Measurements from ENCODE around the gene DNAJC8.

DNAJC8 gene

DNA sequence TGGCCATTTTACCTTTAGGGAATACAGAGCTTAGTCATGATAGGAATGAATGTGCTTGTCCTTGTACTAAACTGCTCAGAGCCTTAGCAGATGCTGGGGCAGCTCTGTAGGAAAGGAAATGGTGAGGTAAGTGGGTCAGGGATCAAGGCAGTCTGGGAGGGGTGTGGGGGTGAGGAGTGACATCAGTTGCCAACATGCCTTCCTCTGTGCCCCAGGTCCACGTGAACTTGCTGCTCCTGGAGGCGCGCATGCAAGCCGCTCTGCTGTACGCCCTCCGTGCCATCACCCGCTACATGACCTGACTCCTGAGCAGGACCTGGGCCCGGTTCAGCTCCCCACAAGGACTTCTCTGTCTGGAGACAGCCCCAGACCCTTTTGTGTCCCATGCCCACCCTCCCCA is 47.7 kb upstream of the DNAJC8 start:
- no peak for TF ChIP-seq TEAD4 (IDR thresholded peaks at IDR 0.05)
- no peak for TF ChIP-seq YY1 (IDR thresholded peaks at IDR 0.05; ENCODE audit: low read depth)
- TF ChIP-seq TAF1 (IDR thresholded peaks at IDR 0.05; ENCODE audit: low read depth), result no peak
- TF ChIP-seq, protein P1, sequence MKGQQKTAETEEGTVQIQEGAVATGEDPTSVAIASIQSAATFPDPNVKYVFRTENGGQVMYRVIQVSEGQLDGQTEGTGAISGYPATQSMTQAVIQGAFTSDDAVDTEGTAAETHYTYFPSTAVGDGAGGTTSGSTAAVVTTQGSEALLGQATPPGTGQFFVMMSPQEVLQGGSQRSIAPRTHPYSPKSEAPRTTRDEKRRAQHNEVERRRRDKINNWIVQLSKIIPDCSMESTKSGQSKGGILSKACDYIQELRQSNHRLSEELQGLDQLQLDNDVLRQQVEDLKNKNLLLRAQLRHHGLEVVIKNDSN (IDR thresholded peaks at IDR 0.05), result no peak
- TF ChIP-seq FOXM1 (IDR thresholded peaks at IDR 0.05; ENCODE audit: borderline replicate concordance, low read depth), result no peak
- TF ChIP-seq NFIC (IDR thresholded peaks at IDR 0.05), result no peak
- no peak for TF ChIP-seq RAD21 (IDR thresholded peaks at IDR 0.05; ENCODE audit: low read depth)
- TF ChIP-seq EGR1 (IDR thresholded peaks at IDR 0.05), result no peak
- TF ChIP-seq, protein P2, sequence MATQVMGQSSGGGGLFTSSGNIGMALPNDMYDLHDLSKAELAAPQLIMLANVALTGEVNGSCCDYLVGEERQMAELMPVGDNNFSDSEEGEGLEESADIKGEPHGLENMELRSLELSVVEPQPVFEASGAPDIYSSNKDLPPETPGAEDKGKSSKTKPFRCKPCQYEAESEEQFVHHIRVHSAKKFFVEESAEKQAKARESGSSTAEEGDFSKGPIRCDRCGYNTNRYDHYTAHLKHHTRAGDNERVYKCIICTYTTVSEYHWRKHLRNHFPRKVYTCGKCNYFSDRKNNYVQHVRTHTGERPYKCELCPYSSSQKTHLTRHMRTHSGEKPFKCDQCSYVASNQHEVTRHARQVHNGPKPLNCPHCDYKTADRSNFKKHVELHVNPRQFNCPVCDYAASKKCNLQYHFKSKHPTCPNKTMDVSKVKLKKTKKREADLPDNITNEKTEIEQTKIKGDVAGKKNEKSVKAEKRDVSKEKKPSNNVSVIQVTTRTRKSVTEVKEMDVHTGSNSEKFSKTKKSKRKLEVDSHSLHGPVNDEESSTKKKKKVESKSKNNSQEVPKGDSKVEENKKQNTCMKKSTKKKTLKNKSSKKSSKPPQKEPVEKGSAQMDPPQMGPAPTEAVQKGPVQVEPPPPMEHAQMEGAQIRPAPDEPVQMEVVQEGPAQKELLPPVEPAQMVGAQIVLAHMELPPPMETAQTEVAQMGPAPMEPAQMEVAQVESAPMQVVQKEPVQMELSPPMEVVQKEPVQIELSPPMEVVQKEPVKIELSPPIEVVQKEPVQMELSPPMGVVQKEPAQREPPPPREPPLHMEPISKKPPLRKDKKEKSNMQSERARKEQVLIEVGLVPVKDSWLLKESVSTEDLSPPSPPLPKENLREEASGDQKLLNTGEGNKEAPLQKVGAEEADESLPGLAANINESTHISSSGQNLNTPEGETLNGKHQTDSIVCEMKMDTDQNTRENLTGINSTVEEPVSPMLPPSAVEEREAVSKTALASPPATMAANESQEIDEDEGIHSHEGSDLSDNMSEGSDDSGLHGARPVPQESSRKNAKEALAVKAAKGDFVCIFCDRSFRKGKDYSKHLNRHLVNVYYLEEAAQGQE (IDR thresholded peaks at IDR 0.05; ENCODE audit: low read depth), result no peak
- TF ChIP-seq CREB1 (IDR thresholded peaks at IDR 0.05; ENCODE audit: low read depth), result no peak
- no peak for TF ChIP-seq ZBTB7A (IDR thresholded peaks at IDR 0.05; ENCODE audit: low read depth)
- no peak for TF ChIP-seq TCF12 (IDR thresholded peaks at IDR 0.05; ENCODE audit: low read depth)
- TF ChIP-seq, protein P3, sequence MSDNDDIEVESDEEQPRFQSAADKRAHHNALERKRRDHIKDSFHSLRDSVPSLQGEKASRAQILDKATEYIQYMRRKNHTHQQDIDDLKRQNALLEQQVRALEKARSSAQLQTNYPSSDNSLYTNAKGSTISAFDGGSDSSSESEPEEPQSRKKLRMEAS (IDR thresholded peaks at IDR 0.05), result no peak

DNA sequence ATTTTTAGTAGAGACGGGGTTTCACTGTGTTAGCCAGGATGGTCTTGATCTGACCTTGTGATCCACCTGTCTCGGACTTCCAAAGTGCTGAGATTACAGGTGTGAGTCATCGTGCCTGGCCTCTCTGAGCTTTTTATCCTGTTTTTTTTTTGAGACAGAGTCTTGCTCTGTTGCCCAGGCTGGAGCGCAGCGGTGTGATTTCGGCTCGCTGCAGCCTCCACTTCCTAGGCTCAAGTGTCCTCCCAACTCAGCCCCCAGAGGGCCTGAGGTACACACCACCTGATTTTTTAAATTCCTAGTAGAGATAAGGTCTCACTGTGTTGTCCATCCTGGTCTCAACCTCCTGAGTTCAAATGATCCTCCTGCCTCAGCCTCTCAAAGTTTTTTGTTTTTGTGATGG is 46.9 kb upstream of the DNAJC8 start:
- TF ChIP-seq, protein P2 (IDR thresholded peaks at IDR 0.05; ENCODE audit: low read depth), result no peak
- TF ChIP-seq ZBTB7A (IDR thresholded peaks at IDR 0.05; ENCODE audit: low read depth) (no peak), NFIC (IDR thresholded peaks at IDR 0.05) (no peak), FOXM1 (IDR thresholded peaks at IDR 0.05; ENCODE audit: borderline replicate concordance, low read depth) (no peak), CREB1 (IDR thresholded peaks at IDR 0.05; ENCODE audit: low read depth) (no peak), CEBPB (IDR thresholded peaks at IDR 0.05) (no peak), EGR1 (IDR thresholded peaks at IDR 0.05) (no peak)
- TF ChIP-seq, protein P1 (IDR thresholded peaks at IDR 0.05), result no peak

DNA sequence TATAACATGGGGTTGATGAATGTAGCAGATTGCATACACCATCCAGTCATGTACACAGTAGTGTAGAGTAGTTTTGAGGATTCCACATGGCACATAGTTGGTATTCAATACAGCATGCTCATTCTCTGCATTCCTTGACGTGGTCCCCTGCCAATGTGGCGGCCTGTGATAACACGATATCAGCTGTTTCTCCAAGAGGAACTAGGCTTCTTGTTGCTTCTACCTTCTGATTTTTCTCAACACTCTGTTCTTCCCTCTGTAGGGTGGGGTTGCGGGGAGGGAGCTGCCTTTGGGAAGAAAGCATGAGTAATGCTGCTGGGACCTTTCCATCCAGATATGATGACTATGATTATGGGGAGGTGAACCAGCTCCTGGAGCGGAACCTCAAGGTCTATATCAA is 45.9 kb upstream of the DNAJC8 start:
- TF ChIP-seq YY1 (IDR thresholded peaks at IDR 0.05; ENCODE audit: low read depth) (no peak), EP300 (IDR thresholded peaks at IDR 0.05; ENCODE audit: borderline replicate concordance) (no peak), CREB1 (IDR thresholded peaks at IDR 0.05; ENCODE audit: low read depth) (no peak), EGR1 (IDR thresholded peaks at IDR 0.05) (no peak), NFIC (IDR thresholded peaks at IDR 0.05) (no peak), RAD21 (IDR thresholded peaks at IDR 0.05; ENCODE audit: low read depth) (no peak), TCF12 (IDR thresholded peaks at IDR 0.05; ENCODE audit: low read depth) (no peak), CEBPB (IDR thresholded peaks at IDR 0.05) (no peak), ZBTB7A (IDR thresholded peaks at IDR 0.05; ENCODE audit: low read depth) (no peak)
- TF ChIP-seq, protein P1 (IDR thresholded peaks at IDR 0.05), result no peak
- TF ChIP-seq, protein P3 (IDR thresholded peaks at IDR 0.05), result no peak

DNA sequence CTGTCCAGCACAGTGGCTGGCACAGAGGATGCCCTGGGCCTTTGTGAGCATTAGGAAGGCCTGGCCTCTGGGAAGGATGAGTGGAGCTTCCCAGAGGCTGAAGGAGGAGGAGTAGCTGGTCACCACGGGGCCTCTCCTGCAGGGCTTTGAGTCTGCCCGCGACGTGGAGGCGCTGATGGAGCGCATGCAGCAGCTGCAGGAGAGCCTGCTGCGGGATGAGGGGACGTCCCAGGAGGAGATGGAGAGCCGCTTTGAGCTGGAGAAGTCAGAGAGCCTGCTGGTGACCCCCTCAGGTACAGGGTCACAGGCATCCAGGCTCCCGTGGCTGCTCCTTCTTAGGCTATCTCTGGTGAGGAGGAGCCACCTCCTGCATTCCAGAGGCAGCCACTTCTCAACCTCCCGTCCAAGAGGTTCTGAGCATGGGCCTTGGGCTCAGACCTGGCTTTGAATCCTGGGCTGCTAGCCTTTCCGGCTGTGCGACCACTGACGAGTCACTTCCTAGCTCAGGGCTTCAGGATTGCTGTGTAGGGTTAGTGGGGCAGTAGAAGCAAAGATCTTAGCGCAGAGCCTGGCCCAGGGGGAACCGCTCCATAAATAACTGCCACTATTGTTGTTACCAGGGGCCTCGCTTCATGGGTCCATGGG is 40.5 kb upstream of the DNAJC8 start:
- TF ChIP-seq, protein P3 (IDR thresholded peaks at IDR 0.05), result no peak
- TF ChIP-seq TCF12 (IDR thresholded peaks at IDR 0.05; ENCODE audit: low read depth), result no peak
- TF ChIP-seq EGR1 (IDR thresholded peaks at IDR 0.05), result no peak
- TF ChIP-seq, protein P1 (IDR thresholded peaks at IDR 0.05), result no peak
- no peak for TF ChIP-seq YY1 (IDR thresholded peaks at IDR 0.05; ENCODE audit: low read depth)
- no peak for TF ChIP-seq TEAD4 (IDR thresholded peaks at IDR 0.05)
- TF ChIP-seq CREB1 (IDR thresholded peaks at IDR 0.05; ENCODE audit: low read depth), result no peak

DNA sequence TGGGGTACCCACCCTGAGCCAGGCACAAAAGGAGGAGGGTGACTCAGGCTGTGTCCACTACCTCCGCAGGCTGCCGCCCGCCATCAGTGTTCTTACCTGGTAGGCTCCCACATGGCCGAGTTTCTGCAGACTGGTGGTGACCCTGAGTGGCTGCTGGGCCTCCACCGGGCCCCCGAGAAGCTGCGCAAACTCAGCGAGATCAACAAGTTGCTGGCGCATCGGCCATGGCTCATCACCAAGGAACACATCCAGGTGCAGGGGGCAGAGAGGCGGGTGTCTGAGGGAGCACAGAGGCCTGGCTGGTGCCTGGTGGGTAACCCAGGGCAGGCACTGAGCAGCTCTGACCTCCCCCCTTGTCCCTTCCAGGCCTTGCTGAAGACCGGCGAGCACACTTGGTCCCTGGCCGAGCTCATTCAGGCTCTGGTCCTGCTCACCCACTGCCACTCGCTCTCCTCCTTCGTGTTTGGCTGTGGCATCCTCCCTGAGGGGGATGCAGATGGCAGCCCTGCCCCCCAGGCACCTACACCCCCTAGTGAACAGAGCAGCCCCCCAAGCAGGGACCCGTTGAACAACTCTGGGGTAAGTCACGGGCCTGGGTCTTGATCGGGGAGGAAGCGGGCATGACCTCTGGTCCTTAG is 39.5 kb upstream of the DNAJC8 start:
- TF ChIP-seq CEBPB (IDR thresholded peaks at IDR 0.05), result no peak
- no peak for TF ChIP-seq ZBTB7A (IDR thresholded peaks at IDR 0.05; ENCODE audit: low read depth)
- TF ChIP-seq TCF12 (IDR thresholded peaks at IDR 0.05; ENCODE audit: low read depth), result no peak
- no peak for TF ChIP-seq TEAD4 (IDR thresholded peaks at IDR 0.05)
- TF ChIP-seq YY1 (IDR thresholded peaks at IDR 0.05; ENCODE audit: low read depth), result no peak
- TF ChIP-seq, protein P1 (IDR thresholded peaks at IDR 0.05), result no peak
- TF ChIP-seq TAF1 (IDR thresholded peaks at IDR 0.05; ENCODE audit: low read depth), result no peak
- no peak for TF ChIP-seq RAD21 (IDR thresholded peaks at IDR 0.05; ENCODE audit: low read depth)
- TF ChIP-seq EGR1 (IDR thresholded peaks at IDR 0.05), result no peak
- no peak for TF ChIP-seq EP300 (IDR thresholded peaks at IDR 0.05; ENCODE audit: borderline replicate concordance)
